ENCODE data around the gene TRIM41. TPM values are rescaled to one million over a fixed set of nuclear protein-coding genes. Genes with fewer than 3 reads are reported as not detected.
A peak's percentile ranks its signal among the peaks of the same experiment; 100 is the strongest.
"Not testable (repeated sequence)": the region's sequence is repeated elsewhere in the genome, so short reads cannot be mapped to it uniquely, and the experiment has no call there.

TRIM41 gene
- total RNA-seq, 1 donor from 2014 or later: 47.6 TPM

- DNase-seq (ENCODE audit: low spot score): no peak
Measured at GRCh38 chr5:181248277-181248676, 25.2 kb downstream of the TRIM41 start.

GRCh38 chr5:181255276-181255675, 32.2 kb downstream of the TRIM41 start:
- no peak for DNase-seq (ENCODE audit: low spot score)

GRCh38 chr5:181255836-181256578, 32.9 kb downstream of the TRIM41 start:
- no peak for DNase-seq (ENCODE audit: low spot score)

GRCh38 chr5:181258576-181258975, 35.5 kb downstream of the TRIM41 start:
- no peak for DNase-seq (ENCODE audit: low spot score)

- no peak for DNase-seq (ENCODE audit: low spot score)
Measured at GRCh38 chr5:181259283-181259682, 36.2 kb downstream of the TRIM41 start.

GRCh38 chr5:181259974-181260719, 37.1 kb downstream of the TRIM41 start:
- DNase-seq (ENCODE audit: low spot score): no peak

- DNase-seq (ENCODE audit: low spot score): peak; percentile 91
Measured at GRCh38 chr5:181260720-181261319, 37.7 kb downstream of the TRIM41 start, which contains the start of gene TRIM52. Gene TRIM52, minus strand, starts transcription at chr5:181261143. Its CDS starts 330 bp downstream, at chr5:181260813.

GRCh38 chr5:181261320-181262049, 38.4 kb downstream of the TRIM41 start:
- peak; percentile 63 for DNase-seq (ENCODE audit: low spot score)

GRCh38 chr5:181263633-181264032, 40.6 kb downstream of the TRIM41 start:
- DNase-seq (ENCODE audit: low spot score): no peak

GRCh38 chr5:181265092-181265671, 42.1 kb downstream of the TRIM41 start:
- DNase-seq (ENCODE audit: low spot score): no peak

- not testable (repeated sequence) for DNase-seq (ENCODE audit: low spot score)
Measured at GRCh38 chr5:181267291-181267904, 44.3 kb downstream of the TRIM41 start.

- not testable (repeated sequence) for DNase-seq (ENCODE audit: low spot score)
Measured at GRCh38 chr5:181267907-181268306, 44.8 kb downstream of the TRIM41 start.

GRCh38 chr5:181271081-181271480, 48.0 kb downstream of the TRIM41 start:
- DNase-seq (ENCODE audit: low spot score): no peak

- DNase-seq (ENCODE audit: low spot score): not testable (repeated sequence)
Measured at GRCh38 chr5:181273433-181273744, 50.3 kb downstream of the TRIM41 start.

- no peak for DNase-seq (ENCODE audit: low spot score)
Measured at GRCh38 chr5:181280251-181280762, 57.2 kb downstream of the TRIM41 start.

- no peak for DNase-seq (ENCODE audit: low spot score)
Measured at GRCh38 chr5:181281077-181281983, 58.2 kb downstream of the TRIM41 start.

GRCh38 chr5:181281984-181282316, 58.9 kb downstream of the TRIM41 start:
- no peak for DNase-seq (ENCODE audit: low spot score)

- DNase-seq (ENCODE audit: low spot score): not testable (repeated sequence)
Measured at GRCh38 chr5:181282415-181282814, 59.3 kb downstream of the TRIM41 start.

GRCh38 chr5:181282874-181283273, 59.8 kb downstream of the TRIM41 start:
- DNase-seq (ENCODE audit: low spot score): no peak

GRCh38 chr5:181283347-181283746, 60.3 kb downstream of the TRIM41 start:
- DNase-seq (ENCODE audit: low spot score): no peak
